GM18873 (cell line): Measurements from ENCODE around the gene FBXO38.
"Not testable (repeated sequence)": the region's sequence is repeated elsewhere in the genome, so short reads cannot be mapped to it uniquely, and the experiment has no call there.

Experiments used
- ATAC-seq: cut with Tn5 transposase; IDR thresholded peaks from one replicate; pipeline ENCODE4 v1.9.1; 2021; ENCODE audit warnings: mild to moderate bottlenecking, moderate library complexity, moderate number of reproducible peaks; ENCODE audit not compliant: unreplicated experiment, low FRiP score

The FBXO38 gene

GRCh38 chr5:148427370-148428042, 43.7 kb downstream of the FBXO38 start:
- ATAC-seq: no peak

- ATAC-seq: no peak
Measured at GRCh38 chr5:148428848-148429247, 45.1 kb downstream of the FBXO38 start.

GRCh38 chr5:148433826-148434225, 50.1 kb downstream of the FBXO38 start:
- no peak for ATAC-seq

GRCh38 chr5:148436029-148436428, 52.3 kb downstream of the FBXO38 start:
- ATAC-seq: no peak

GRCh38 chr5:148437249-148437648, 53.5 kb downstream of the FBXO38 start:
- no peak for ATAC-seq

- ATAC-seq: no peak
Measured at GRCh38 chr5:148438933-148439332, 55.2 kb downstream of the FBXO38 start.

- no peak for ATAC-seq
Measured at GRCh38 chr5:148443241-148443640, 59.5 kb downstream of the FBXO38 start.

- ATAC-seq: peak; percentile 78
Measured at GRCh38 chr5:148443998-148444397, 60.2 kb downstream of the FBXO38 start.

GRCh38 chr5:148445578-148445977, 61.8 kb downstream of the FBXO38 start:
- ATAC-seq: no peak

GRCh38 chr5:148446611-148447010, 62.9 kb downstream of the FBXO38 start:
- ATAC-seq: no peak

GRCh38 chr5:148452499-148453193, 68.9 kb downstream of the FBXO38 start:
- ATAC-seq: no peak

GRCh38 chr5:148454576-148454975, 70.8 kb downstream of the FBXO38 start:
- no peak for ATAC-seq

- no peak for ATAC-seq
Measured at GRCh38 chr5:148455185-148455584, 71.4 kb downstream of the FBXO38 start.

GRCh38 chr5:148457183-148457620, 73.4 kb downstream of the FBXO38 start:
- no peak for ATAC-seq

GRCh38 chr5:148458036-148458888, 74.5 kb downstream of the FBXO38 start:
- ATAC-seq: no peak

GRCh38 chr5:148459669-148460068, 75.9 kb downstream of the FBXO38 start:
- no peak for ATAC-seq

- no peak for ATAC-seq
Measured at GRCh38 chr5:148465381-148466235, 81.8 kb downstream of the FBXO38 start.

GRCh38 chr5:148466236-148466580, 82.5 kb downstream of the FBXO38 start:
- ATAC-seq: no peak

GRCh38 chr5:148467958-148468357, 84.2 kb downstream of the FBXO38 start:
- no peak for ATAC-seq

- ATAC-seq: not testable (repeated sequence)
Measured at GRCh38 chr5:148468746-148469145, 85.0 kb downstream of the FBXO38 start.
